HFF-Myc (cell line): ENCODE data around the gene RSRP1.
"Not testable (repeated sequence)": the region's sequence is repeated elsewhere in the genome, so short reads cannot be mapped to it uniquely, and the experiment has no call there.

Experiments used
- DNase-seq: peaks from one replicate; pipeline ENCODE4 v3.0.0-alpha.2; 2011; ENCODE audit warnings: low read depth; ENCODE audit errors: extremely low read depth
- H3K4me3 ChIP-seq: replicated peaks from 2 replicates; pipeline ENCODE4 v1.5.1; 2011; ENCODE audit warnings: low read depth, mild to moderate bottlenecking, control low read depth, low read length
- TF ChIP-seq, protein P1 (sequence below): IDR thresholded peaks from 2 replicates; pipeline ENCODE4 v1.5.1; 2012; ENCODE audit warnings: mild to moderate bottlenecking, low read depth, low read length, control low read depth; ENCODE audit errors: missing control alignments

The RSRP1 gene

DNA sequence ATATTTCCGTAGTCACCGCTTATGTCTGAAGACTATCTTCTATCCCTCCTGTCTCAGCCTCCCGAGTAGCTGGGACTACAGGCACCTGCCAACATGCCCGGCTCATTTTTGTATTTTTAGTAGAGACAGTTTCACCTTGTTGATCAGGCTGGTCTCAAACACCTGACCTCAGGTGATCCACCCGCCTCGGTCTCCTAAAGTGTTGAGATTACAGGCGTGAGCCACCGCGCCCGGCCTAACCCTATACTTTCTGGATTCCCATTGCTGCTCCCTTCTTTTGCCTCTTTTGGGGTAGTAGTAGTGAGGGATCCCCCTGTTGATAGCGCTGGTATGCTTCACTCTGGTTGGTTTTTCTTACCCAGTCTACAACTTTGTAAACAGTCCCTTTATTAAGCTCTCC is 9.2 kb downstream of the RSRP1 start:
- DNase-seq = no peak
- no peak overlapping the region for H3K4me3 ChIP-seq
- TF ChIP-seq, protein P1, sequence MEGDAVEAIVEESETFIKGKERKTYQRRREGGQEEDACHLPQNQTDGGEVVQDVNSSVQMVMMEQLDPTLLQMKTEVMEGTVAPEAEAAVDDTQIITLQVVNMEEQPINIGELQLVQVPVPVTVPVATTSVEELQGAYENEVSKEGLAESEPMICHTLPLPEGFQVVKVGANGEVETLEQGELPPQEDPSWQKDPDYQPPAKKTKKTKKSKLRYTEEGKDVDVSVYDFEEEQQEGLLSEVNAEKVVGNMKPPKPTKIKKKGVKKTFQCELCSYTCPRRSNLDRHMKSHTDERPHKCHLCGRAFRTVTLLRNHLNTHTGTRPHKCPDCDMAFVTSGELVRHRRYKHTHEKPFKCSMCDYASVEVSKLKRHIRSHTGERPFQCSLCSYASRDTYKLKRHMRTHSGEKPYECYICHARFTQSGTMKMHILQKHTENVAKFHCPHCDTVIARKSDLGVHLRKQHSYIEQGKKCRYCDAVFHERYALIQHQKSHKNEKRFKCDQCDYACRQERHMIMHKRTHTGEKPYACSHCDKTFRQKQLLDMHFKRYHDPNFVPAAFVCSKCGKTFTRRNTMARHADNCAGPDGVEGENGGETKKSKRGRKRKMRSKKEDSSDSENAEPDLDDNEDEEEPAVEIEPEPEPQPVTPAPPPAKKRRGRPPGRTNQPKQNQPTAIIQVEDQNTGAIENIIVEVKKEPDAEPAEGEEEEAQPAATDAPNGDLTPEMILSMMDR = no peak

DNA sequence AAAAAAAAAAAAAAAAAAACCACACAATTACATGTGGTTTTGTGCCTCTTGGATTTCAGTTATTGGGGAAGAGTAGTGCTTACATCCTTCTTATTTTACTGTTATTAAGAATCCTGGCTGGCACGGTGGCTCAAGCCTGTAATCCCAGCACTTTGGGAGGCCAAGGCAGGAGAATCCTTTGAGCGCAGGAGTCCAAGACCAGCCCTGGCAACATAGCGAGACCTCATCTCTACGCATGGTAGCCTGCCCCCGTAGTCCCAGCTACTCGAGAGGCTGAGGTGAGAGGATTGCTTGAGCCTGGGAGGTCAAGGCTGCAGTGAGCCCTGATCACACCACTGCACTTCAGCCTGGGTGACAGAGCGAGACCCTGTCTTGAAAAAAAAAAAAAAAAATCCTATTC is 11.0 kb downstream of the RSRP1 start:
- not testable (repeated sequence) for DNase-seq, H3K4me3 ChIP-seq

DNA sequence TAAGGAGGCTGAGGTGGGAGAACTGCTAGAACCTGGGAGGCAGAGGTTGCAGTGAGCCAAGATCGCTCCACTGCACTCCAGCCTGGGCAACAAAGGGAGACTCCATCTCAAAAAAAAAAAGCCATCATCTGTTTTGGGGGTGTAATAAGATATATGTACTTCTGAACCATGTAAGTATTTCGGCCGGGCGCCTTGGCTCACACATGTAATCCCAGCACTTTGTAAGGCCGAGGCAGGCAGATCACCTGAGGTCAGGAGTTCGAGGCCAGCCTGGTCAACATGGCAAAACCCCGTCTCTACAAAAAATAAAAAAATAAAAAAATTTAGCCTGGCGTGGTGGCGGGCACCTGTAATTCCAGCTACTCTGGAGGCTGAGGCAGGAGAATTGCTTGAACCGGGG is 11.8 kb downstream of the RSRP1 start:
- not testable (repeated sequence) for DNase-seq, H3K4me3 ChIP-seq

DNA sequence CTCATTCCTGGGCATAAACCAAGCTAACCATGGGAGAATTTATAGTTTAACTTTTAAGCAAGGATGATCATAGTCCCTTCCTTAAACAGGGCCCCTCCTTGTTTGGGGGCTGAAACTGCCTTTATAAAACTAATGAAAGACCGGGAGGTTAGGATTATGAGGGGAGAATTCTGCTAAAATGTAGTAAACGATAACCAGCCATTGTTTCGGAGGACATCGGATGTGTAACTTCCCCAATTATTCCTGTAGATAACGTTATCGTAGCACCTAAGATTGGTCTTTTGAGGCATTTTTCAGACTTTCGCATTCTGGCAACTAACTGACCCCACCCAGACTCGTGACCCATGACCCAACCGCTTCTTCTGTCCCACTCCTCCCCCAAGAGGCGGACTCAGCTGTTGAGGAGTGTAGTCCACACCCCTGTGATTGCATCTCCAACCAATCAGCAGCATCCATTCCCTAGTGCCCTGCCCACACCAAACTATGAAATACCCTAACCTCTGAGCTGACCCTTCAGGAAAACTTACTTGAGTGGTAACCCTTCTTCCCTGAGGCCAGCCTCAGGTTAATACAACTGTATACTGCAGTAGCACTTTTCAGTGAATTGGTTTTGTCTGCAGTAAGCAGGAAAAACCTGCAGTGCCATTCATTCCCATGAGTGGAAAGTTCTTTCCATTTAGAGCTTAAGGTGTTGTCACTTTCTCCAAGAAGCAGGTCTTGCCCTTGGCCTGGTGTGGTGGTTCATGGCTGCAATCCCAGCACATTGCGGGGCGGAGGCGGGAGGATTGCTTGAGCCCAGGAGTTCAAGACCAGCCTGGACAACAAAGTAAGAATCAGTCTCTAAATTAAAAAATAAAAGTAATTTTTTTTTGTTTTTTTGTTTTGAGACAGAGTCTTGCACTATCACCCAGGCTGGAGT is 14.1 kb downstream of the RSRP1 start:
- TF ChIP-seq, protein P1 = no peak
- peak overlapping the region; percentile 76 for H3K4me3 ChIP-seq
- peak; percentile 47 for DNase-seq

DNA sequence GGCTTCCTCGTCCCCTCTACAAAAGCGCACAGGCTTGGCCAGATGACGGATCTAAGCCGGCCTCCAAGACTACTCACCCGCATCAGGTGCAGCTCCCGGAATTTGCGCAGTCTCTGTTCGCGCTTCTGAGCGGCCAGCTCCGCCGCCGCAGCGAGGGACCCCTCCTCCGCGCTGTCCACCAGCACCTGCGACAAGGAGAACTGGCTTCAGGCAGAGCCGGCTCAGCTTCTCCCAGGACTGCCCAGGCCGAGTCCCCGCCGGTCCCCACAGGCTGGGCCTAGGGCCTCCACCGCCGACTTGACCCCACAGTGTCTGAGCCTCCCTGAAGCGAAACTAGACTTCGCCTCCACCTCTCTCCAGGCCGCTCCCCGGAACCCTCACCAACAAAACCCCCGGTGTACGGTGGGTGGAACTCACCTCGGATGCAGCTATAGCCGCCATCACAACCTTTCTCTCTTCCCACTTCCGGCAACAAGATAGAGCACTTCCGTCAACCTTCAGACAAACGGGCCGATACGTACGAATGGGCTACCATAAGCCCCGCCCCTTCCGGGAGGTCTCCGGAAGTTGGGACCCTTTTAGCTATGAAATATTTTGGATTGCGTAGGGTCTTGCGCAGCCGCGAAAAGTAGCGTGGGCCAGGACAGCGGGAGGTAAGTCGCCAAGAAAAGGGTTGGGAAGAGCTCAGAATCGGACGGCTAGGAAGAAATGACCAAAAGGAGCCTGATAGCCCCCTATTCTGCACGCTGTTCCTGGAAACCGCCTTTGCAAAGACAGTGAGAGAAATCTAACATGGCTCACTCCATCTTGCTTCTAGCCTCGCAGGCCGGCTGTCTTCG is 15.0 kb downstream of the RSRP1 start, which contains the start of gene SYF2:
SYF2 (minus strand) TSS at position 476 of the 839 bp plus-strand sequence; CDS start at position 441, 35 bp downstream.
- H3K4me3 ChIP-seq = peak within 1 kb of the TSS; percentile 76
- TF ChIP-seq, protein P1 = no peak
- DNase-seq = peak; percentile 68

DNA sequence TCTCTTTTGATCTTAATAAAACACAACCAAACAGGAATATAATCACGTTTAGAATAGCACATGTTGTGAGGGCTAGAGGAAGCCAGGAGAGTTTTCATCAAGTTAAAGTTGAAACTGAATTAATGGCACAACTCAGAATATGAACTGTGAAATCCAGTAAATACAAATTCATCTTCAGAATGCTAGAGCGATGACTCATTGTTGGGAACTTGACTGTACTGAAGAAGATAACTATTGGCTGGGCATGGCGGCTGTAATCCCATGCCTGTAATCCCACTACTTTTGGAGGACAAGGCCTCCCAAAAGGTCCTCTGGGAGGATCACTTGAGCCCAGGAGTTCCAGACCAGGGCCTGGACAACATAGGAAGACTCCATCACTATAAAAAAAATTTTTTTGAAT is 23.8 kb downstream of the RSRP1 start:
- TF ChIP-seq, protein P1 = no peak

DNA sequence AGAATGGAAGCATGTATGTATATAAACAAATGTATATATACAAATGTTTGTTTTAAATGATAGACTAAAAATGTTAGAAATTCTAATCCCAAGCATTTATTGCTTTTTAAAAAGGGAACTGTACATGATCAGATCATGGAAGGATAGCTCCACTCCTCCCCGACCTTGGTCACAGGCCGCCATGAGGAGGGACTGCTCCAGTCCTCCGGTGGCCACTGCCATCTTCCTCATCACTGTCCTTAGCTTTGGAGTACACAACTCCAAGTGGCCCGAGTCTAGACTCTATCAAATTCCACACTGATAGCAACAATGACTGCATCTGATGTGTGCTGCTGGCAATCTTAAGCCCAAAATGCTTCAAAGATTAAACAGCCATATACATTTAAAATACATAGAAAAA is 24.6 kb downstream of the RSRP1 start:
- H3K4me3 ChIP-seq = no peak overlapping the region
- TF ChIP-seq, protein P1 = no peak
- DNase-seq = no peak

More for the DNA sequence above, 23.8 kb downstream of the RSRP1 start:
- H3K4me3 ChIP-seq = no peak overlapping the region
- no peak for DNase-seq
